K562 (cell line): Measurements from ENCODE around the gene DUSP9. TPM values are rescaled to one million over a fixed set of nuclear protein-coding genes. Genes with fewer than 3 reads are reported as not detected.

Source experiments
- CBX2 ChIP-seq: fragments of 200-600 bp; sonication (generic); IDR thresholded peaks from one replicate; pipeline ENCODE4 v1.6.1; 2012; ENCODE audit warnings: mild to moderate bottlenecking, low read length, inconsistent platforms; ENCODE audit not compliant: insufficient read depth, poor library complexity, severe bottlenecking
- CREB5 ChIP-seq: fragments of 250-450 bp; sonication (Bioruptor Pico); IDR thresholded peaks from 2 replicates; pipeline ENCODE4 v1.5.0; 2020; ENCODE audit warnings: mild to moderate bottlenecking
- MGA ChIP-seq: fragments of 450-650 bp; IDR thresholded peaks from 2 replicates; pipeline ENCODE4 v1.6.1; 2016; ENCODE audit warnings: mild to moderate bottlenecking, moderate library complexity
- NEUROD1 ChIP-seq: fragments of 150-350 bp; IDR thresholded peaks from 2 replicates; pipeline ENCODE4 v1.6.1; 2014; ENCODE audit warnings: borderline replicate concordance, low read length, low read depth; ENCODE audit not compliant: partially characterized antibody
- TAF1 ChIP-seq: IDR thresholded peaks from 2 replicates; pipeline ENCODE4 v1.6.1; 2011; ENCODE audit warnings: mild to moderate bottlenecking, low read length, moderate library complexity; ENCODE audit not compliant: insufficient read depth, control insufficient read depth, severe bottlenecking; ENCODE audit errors: extremely low read depth
- TGIF2 ChIP-seq: sonication (generic); formaldehyde crosslinking; IDR thresholded peaks from 2 replicates; pipeline ENCODE4 v1.8.1; 2022; ENCODE audit warnings: mild to moderate bottlenecking, missing genetic modification reagents, moderate library complexity
- THAP12 ChIP-seq: fragments of 250-450 bp; sonication (Bioruptor Pico); IDR thresholded peaks from 2 replicates; pipeline ENCODE4 v1.9.0; 2021; ENCODE audit warnings: mild to moderate bottlenecking, inconsistent platforms
- ZNF280B ChIP-seq: fragments of 250-450 bp; sonication (Bioruptor Pico); IDR thresholded peaks from 2 replicates; pipeline ENCODE4 v1.5.1; 2021; ENCODE audit warnings: mild to moderate bottlenecking
- polyA plus RNA-seq, 8 experiments: library from polyadenylated mRNA; depleted of rRNA in 4 of 8; stranded (reverse) in 5 of 8; unstranded in 3 of 8; fragments of >200 nt; fragmentation: Nextera tagmentation in 2 of 8; fragmentation: Illumina TruSeq in 1 of 8; extraction: Ambion mirVana in 2 of 8; extraction: Trizol in 1 of 8; gene quantifications; 2 replicates each; pipeline versions ENCODE4 v1.2.1 to v1.2.3, GENCODE V29; 2011 to 2014; ENCODE audit warnings: inconsistent platforms in 1 of 8, missing spikeins in 1 of 8
- total RNA-seq, 7 experiments: library from RNA; depleted of rRNA in 6 of 7; stranded (reverse); fragments of >200 nt in 6 of 7; fragmentation: Illumina TruSeq in 2 of 7; extraction: Trizol in 2 of 7; gene quantifications; 2 replicates each; pipeline versions ENCODE4 v1.2.1 to v1.2.3, GENCODE V29; 2011 to 2021; ENCODE audit warnings: low replicate concordance in 1 of 7

DUSP9 gene
- total and polyA plus RNA-seq, 9 of the 15 experiments (the other 6 are each of a cell fraction or from before 2014, with no cell fraction given), result 0.11 to 14.1 (median 5.5) TPM

- TF ChIP-seq MGA (no peak), TAF1 (peak; percentile 7), THAP12 (CRISPR knock-in tag) (no peak), ZNF280B (CRISPR knock-in tag) (no peak), CBX2 (no peak), CREB5 (CRISPR knock-in tag) (no peak), TGIF2 (CRISPR knock-in tag) (no peak), NEUROD1 (no peak)
Observed at GRCh38 chrX:153646620-153647373, at the start of gene DUSP9 (continued).
